Islet of Langerhans (tissue), 1 donor: ENCODE measurements around the gene FAM219A.
"Not testable (repeated sequence)": the region's sequence is repeated elsewhere in the genome, so short reads cannot be mapped to it uniquely, and the experiment has no call there.

ENCODE experiments used
- FAIRE-seq: peaks from one replicate; lab custom pipeline; 2011; peaks lifted over from hg19 to GRCh38; lab: Jason Lieb, UNC

FAM219A gene

GRCh38 chr9:34375901-34376595 is 82.3 kb downstream of the FAM219A start:
- no peak for FAIRE-seq

GRCh38 chr9:34374905-34375552 is 83.3 kb downstream of the FAM219A start:
- no peak for FAIRE-seq

- no peak for FAIRE-seq
Measured at GRCh38 chr9:34374339-34374738, 84.0 kb downstream of the FAM219A start.

GRCh38 chr9:34373749-34374148 is 84.6 kb downstream of the FAM219A start:
- FAIRE-seq = no peak

GRCh38 chr9:34372467-34373011 is 85.8 kb downstream of the FAM219A start:
- no peak for FAIRE-seq

- FAIRE-seq = no peak
Measured at GRCh38 chr9:34371886-34372466, 86.4 kb downstream of the FAM219A start.

GRCh38 chr9:34370970-34371880 is 87.1 kb downstream of the FAM219A start:
- no peak for FAIRE-seq

GRCh38 chr9:34370335-34370969 is 87.9 kb downstream of the FAM219A start:
- FAIRE-seq = no peak

- FAIRE-seq = no peak
Measured at GRCh38 chr9:34369636-34370035, 88.7 kb downstream of the FAM219A start.

GRCh38 chr9:34368796-34369195 is 89.6 kb downstream of the FAM219A start:
- FAIRE-seq = not testable (repeated sequence)

GRCh38 chr9:34367751-34368410 is 90.5 kb downstream of the FAM219A start:
- not testable (repeated sequence) for FAIRE-seq

- no peak for FAIRE-seq
Measured at GRCh38 chr9:34366365-34366764, 92.0 kb downstream of the FAM219A start.

GRCh38 chr9:34365282-34365681 is 93.1 kb downstream of the FAM219A start:
- FAIRE-seq = no peak

GRCh38 chr9:34363619-34364351 is 94.6 kb downstream of the FAM219A start:
- FAIRE-seq = no peak

- FAIRE-seq = no peak
Measured at GRCh38 chr9:34362614-34363214, 95.7 kb downstream of the FAM219A start.

- not testable (repeated sequence) for FAIRE-seq
Measured at GRCh38 chr9:34352957-34353356, 105.4 kb downstream of the FAM219A start.

- FAIRE-seq = not testable (repeated sequence)
Measured at GRCh38 chr9:34352122-34352652, 106.2 kb downstream of the FAM219A start.

- no peak for FAIRE-seq
Measured at GRCh38 chr9:34349324-34349723, 109.0 kb downstream of the FAM219A start.
